ENCODE measurements around the gene STAT3. TPM values are rescaled to one million over a fixed set of nuclear protein-coding genes. Genes with fewer than 3 reads are reported as not detected.
A peak's percentile ranks its signal among the peaks of the same experiment; 100 is the strongest.

Gene STAT3
- total and polyA plus RNA-seq, 9 of the 15 experiments (the other 6 are each of a cell fraction or from before 2014, with no cell fraction given), result 90.0 to 179 (median 114) TPM

DNA sequence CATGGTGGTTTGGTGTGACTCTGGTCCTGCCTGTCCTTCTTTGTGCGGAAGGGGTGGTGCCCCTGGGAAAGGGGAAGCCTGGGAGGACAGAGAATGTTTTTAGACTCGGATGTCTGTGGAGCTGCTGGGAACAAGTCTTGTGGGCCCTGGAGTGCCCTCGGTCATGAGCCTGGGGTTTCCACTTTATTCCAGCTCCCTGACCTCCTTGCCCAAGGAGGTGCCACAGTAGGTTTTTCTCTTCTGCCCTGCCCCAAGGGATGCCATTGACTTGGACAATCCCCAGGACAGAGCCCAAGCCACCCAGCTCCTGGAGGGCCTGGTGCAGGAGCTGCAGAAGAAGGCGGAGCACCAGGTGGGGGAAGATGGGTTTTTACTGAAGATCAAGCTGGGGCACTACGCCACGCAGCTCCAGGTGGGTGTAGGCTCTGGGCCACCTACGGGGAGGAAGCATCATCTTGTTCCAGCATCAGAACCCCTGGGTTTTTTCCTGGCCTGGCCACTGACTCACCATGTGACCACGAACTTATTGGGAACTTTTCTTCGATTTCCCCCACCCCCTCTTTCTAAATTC is 98.5 kb downstream of the STAT3 start (continued):
- TF ChIP-seq ZFP30 (CRISPR knock-in tag; IDR thresholded peaks at IDR 0.05; ENCODE audit: borderline replicate concordance) (no peak), ZNF764 (CRISPR knock-in tag; IDR thresholded peaks at IDR 0.05; ENCODE audit: low read depth) (no peak), ZNF175 (CRISPR knock-in tag; IDR thresholded peaks at IDR 0.05; ENCODE audit: low read depth) (no peak), XRCC4 (IDR thresholded peaks at IDR 0.05; ENCODE audit: extremely low read depth, insufficient read depth, insufficient read length) (no peak), NCOR1 (IDR thresholded peaks at IDR 0.05) (no peak), THAP7 (CRISPR knock-in tag; IDR thresholded peaks at IDR 0.05) (no peak), TCF7 (IDR thresholded peaks at IDR 0.05; ENCODE audit: borderline replicate concordance) (no peak), SPI1 (IDR thresholded peaks at IDR 0.05; ENCODE audit: borderline replicate concordance, low read depth, low read length) (peak; percentile 65; the same call in 1 of the 2 replicates), NFYB (IDR thresholded peaks at IDR 0.05; ENCODE audit: extremely low read depth, insufficient read length) (no peak), MTA2 (IDR thresholded peaks at IDR 0.05; ENCODE audit: low read depth) (no peak), RAD51 (IDR thresholded peaks at IDR 0.05; ENCODE audit: borderline replicate concordance, low read depth) (peak; percentile 36; the same call in 1 of the 2 replicates), ZNF408 (CRISPR knock-in tag; IDR thresholded peaks at IDR 0.05; ENCODE audit: low read depth) (no peak), ZNF695 (CRISPR knock-in tag; IDR thresholded peaks at IDR 0.05) (no peak), BRF1 (IDR thresholded peaks at IDR 0.05; ENCODE audit: borderline replicate concordance, extremely low read depth, insufficient read length) (no peak), KDM1A (IDR thresholded peaks at IDR 0.05) (no peak), CBX1 (IDR thresholded peaks at IDR 0.05; ENCODE audit: low read depth) (no peak), NRF1 (conservative IDR thresholded peaks at IDR 0.05 in 1 of 2, IDR thresholded peaks at IDR 0.05 in 1 of 2) (peak in 1 of 2 experiments; percentile 2; a peak in 1 of 4 replicates), ZEB2 (IDR thresholded peaks at IDR 0.05) (no peak), NFIX (CRISPR knock-in tag; IDR thresholded peaks at IDR 0.05; ENCODE audit: low read depth) (no peak), CBFB (CRISPR knock-in tag; IDR thresholded peaks at IDR 0.05) (0 out of 2 replicates have a peak, but pooled peaks have one; percentile 38), TSHZ1 (CRISPR knock-in tag; IDR thresholded peaks at IDR 0.05) (no peak)
- TF ChIP-seq, protein P1, sequence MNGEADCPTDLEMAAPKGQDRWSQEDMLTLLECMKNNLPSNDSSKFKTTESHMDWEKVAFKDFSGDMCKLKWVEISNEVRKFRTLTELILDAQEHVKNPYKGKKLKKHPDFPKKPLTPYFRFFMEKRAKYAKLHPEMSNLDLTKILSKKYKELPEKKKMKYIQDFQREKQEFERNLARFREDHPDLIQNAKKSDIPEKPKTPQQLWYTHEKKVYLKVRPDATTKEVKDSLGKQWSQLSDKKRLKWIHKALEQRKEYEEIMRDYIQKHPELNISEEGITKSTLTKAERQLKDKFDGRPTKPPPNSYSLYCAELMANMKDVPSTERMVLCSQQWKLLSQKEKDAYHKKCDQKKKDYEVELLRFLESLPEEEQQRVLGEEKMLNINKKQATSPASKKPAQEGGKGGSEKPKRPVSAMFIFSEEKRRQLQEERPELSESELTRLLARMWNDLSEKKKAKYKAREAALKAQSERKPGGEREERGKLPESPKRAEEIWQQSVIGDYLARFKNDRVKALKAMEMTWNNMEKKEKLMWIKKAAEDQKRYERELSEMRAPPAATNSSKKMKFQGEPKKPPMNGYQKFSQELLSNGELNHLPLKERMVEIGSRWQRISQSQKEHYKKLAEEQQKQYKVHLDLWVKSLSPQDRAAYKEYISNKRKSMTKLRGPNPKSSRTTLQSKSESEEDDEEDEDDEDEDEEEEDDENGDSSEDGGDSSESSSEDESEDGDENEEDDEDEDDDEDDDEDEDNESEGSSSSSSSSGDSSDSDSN (IDR thresholded peaks at IDR 0.05; ENCODE audit: borderline replicate concordance in 1 of 2, low read depth in 2 of 2, low read length in 2 of 2), result 0 out of 4 replicates have a peak, but pooled peaks of 1 of the 2 experiments have one; percentile 43
- TF ChIP-seq, protein P2, sequence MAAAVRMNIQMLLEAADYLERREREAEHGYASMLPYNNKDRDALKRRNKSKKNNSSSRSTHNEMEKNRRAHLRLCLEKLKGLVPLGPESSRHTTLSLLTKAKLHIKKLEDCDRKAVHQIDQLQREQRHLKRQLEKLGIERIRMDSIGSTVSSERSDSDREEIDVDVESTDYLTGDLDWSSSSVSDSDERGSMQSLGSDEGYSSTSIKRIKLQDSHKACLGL (CRISPR knock-in tag; IDR thresholded peaks at IDR 0.05; ENCODE audit: borderline replicate concordance, poor library complexity, severe bottlenecking), result no peak
